ENCODE measurements around the gene SKOR1. TPM values are rescaled to one million over a fixed set of nuclear protein-coding genes. Genes with fewer than 3 reads are reported as not detected.

The SKOR1 gene
- total RNA-seq, 5 donors from 2014 or later (not counting 1 experiment from before 2014, with no cell fraction given): 0.79 to 2.7 (median 1.3) TPM

DNA sequence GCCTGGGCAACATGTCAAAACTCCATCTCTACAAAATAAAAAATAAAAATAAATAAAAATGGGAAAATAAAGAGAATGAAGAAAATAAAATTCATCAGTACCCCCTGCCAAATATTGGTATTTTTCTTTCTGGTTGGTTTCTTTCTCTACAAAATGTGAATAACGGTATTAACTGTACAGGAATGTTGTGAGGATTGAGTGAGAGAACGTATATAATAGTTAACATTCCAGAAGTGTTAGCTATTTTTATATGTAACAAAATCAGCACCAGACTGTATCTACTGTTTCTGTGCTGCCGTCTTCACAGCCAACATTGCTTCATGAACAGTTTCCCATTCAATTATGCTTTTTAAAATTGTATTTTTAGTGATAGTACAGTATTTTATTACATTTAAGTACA, 40.0 kb downstream of the SKOR1 start:
- Mint-ChIP-seq H3K4me1 (peaks cover 3 to 5% (median 4%) of the 10 kb centered on the region in 3 donors), H3K36me3 (no peaks in the 10 kb centered on the region), H3K9me3 (no peaks in the 10 kb centered on the region), H3K27me3 (peaks cover 4 to 31% of the 10 kb centered on the region in 2 donors), H3K4me3 (no peak overlapping the region), H3K27ac (no peak overlapping the region)
- peaks cover 0 to 20% of the 10 kb centered on the region in 2 experiments for H3K27me3 ChIP-seq (replicated peaks in 1 of 2; ENCODE audit: control insufficient read depth in 2 of 2, extremely low read depth in 1 of 2, insufficient read depth in 2 of 2, low read length in 1 of 2)
- CTCF ChIA-PET: no interaction called here
- no CpG with 5 or more reads among the region's 3 CpGs for WGBS (ENCODE audit: insufficient coverage)
- H3K27ac ChIP-seq (ENCODE audit: low read length): no peak overlapping the region
- POLR2A ChIA-PET: no interaction called here
- ATAC-seq (replicated peaks in 1 of 4) (no peak), DNase-seq (no peak)
- no peaks in the 10 kb centered on the region for H3K9me3 ChIP-seq
- no peak overlapping the region for H3K4me3 ChIP-seq (ENCODE audit: control insufficient read depth in 1 of 2, extremely low read depth in 1 of 2, low read length in 1 of 2)
- H3K4me1 ChIP-seq (ENCODE audit: control insufficient read depth in 1 of 2, extremely low read depth in 1 of 2, insufficient read depth in 2 of 2, low read length in 2 of 2): peaks cover 0 to 9% of the 10 kb centered on the region in 2 experiments
- H3K36me3 ChIP-seq (ENCODE audit: control insufficient read depth in 2 of 2, extremely low read depth in 1 of 2, insufficient read depth in 1 of 2, low read length in 1 of 2): no peaks in the 10 kb centered on the region

DNA sequence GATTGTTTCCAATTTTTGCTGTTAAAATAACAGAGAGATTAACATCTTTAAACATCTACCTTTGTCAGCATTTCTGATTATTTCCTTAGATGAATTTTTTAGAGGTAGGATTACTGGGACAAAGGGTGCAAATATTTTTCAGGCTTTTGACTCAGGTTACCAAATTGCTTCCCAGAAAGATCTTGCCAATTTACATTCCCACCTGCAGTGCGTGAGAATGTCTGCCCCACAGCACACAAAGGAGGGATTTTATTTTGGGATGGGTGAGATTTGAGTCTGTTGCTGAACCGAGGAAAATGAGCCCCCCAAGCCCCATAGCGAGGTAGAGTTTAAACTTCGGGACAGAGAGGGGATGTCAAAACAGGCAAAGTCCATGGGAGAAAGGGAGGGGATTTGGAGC, 40.5 kb downstream of the SKOR1 start:
- Mint-ChIP-seq H3K36me3 (no peaks in the 10 kb centered on the region), H3K4me1 (peaks cover 3 to 5% (median 4%) of the 10 kb centered on the region in 3 donors), H3K27me3 (peaks cover 4 to 32% of the 10 kb centered on the region in 2 donors), H3K4me3 (no peak overlapping the region), H3K9me3 (peaks cover 0 to under 1% (median 0%) of the 10 kb centered on the region in 3 donors), H3K27ac (no peak overlapping the region)
- Histone ChIP-seq H3K4me3 (ENCODE audit: control insufficient read depth in 1 of 2, extremely low read depth in 1 of 2, low read length in 1 of 2) (no peak overlapping the region), H3K4me1 (ENCODE audit: control insufficient read depth in 1 of 2, extremely low read depth in 1 of 2, insufficient read depth in 2 of 2, low read length in 2 of 2) (peaks cover 0 to 9% of the 10 kb centered on the region in 2 experiments), H3K27me3 (replicated peaks in 1 of 2; ENCODE audit: control insufficient read depth in 2 of 2, extremely low read depth in 1 of 2, insufficient read depth in 2 of 2, low read length in 1 of 2) (peaks cover 0 to 20% of the 10 kb centered on the region in 2 experiments), H3K27ac (ENCODE audit: low read length) (no peak overlapping the region), H3K9me3 (no peaks in the 10 kb centered on the region), H3K36me3 (ENCODE audit: control insufficient read depth in 2 of 2, extremely low read depth in 1 of 2, insufficient read depth in 1 of 2, low read length in 1 of 2) (no peaks in the 10 kb centered on the region)
- ChIA-PET CTCF (no interaction called here), POLR2A (no interaction called here)
- 100% methylated on average over 3 of the region's 4 CpGs for WGBS (ENCODE audit: insufficient coverage)
- ATAC-seq (replicated peaks in 1 of 4) (no peak), DNase-seq (no peak)

DNA sequence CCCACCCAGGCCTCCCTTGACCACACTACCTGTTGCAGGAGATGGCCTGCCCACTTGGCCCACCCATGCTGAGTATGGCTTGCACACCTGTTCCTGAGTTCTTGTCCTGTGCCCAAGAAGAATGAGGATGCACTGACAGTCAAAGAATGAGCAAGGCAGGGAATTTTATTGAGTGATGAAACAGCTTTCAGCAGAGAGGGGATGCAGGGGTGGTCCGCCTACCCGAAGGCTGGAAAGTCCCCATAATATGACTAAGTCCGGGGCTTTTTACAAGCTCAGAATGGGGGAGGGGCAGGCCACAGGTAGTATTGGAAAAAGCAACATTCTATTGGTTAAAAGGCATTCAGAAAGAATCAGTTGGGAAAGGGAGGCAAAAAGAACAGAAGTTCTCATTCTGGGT, 44.4 kb downstream of the SKOR1 start:
- H3K27ac ChIP-seq (ENCODE audit: low read length): no peak overlapping the region
- no peak overlapping the region for H3K27ac Mint-ChIP-seq
- no peak for ATAC-seq (replicated peaks in 1 of 4)

DNA sequence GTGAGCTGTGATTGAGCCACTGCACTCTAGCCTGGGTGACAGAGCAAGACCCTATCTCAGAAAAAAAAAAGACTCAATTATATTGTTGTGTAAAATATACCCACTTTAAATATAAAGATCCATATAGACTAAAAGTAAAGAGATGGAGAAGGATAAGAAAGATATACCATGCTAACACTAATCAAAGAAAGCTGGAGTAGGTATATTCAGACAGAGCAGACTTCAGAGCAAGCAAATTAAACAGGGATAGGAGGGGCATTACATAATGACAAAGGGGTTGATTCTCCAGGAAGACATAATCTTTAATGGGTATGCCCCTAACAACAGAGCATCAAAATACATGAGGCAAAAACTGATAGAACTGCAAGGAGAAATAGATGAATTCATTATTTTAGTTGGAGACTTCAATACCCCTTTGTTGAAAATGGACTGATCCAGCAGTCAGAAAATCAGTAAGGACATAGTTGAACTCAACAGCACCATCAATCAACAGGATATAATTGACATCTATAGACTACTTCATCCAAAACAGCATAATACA, 45.6 kb downstream of the SKOR1 start:
- H3K9me3 Mint-ChIP-seq: peaks cover 0 to 26% (median 20%) of the 10 kb centered on the region in 3 donors
- H3K4me3 Mint-ChIP-seq: no peak overlapping the region
- H3K27ac Mint-ChIP-seq: no peak overlapping the region
- H3K36me3 Mint-ChIP-seq: peaks cover 6% of the 10 kb centered on the region
- peaks cover 2% of the 10 kb centered on the region for H3K9me3 ChIP-seq
- no peaks in the 10 kb centered on the region for H3K4me1 Mint-ChIP-seq
- H3K36me3 ChIP-seq (ENCODE audit: control insufficient read depth in 2 of 2, extremely low read depth in 1 of 2, insufficient read depth in 1 of 2, low read length in 1 of 2): no peaks in the 10 kb centered on the region
- no peak for DNase-seq
- peaks cover 0 to 7% of the 10 kb centered on the region in 2 experiments for H3K27me3 ChIP-seq (replicated peaks in 1 of 2; ENCODE audit: control insufficient read depth in 2 of 2, extremely low read depth in 1 of 2, insufficient read depth in 2 of 2, low read length in 1 of 2)
- no peak overlapping the region for H3K4me3 ChIP-seq (ENCODE audit: control insufficient read depth in 1 of 2, extremely low read depth in 1 of 2, low read length in 1 of 2)
- H3K4me1 ChIP-seq (ENCODE audit: control insufficient read depth in 1 of 2, extremely low read depth in 1 of 2, insufficient read depth in 2 of 2, low read length in 2 of 2): no peaks in the 10 kb centered on the region
- ChIA-PET POLR2A (no interaction called here), CTCF (no interaction called here)
- no peak for ATAC-seq (replicated peaks in 1 of 4)
- H3K27ac ChIP-seq (ENCODE audit: low read length): no peak overlapping the region
- peaks cover 3 to 35% of the 10 kb centered on the region in 2 donors for H3K27me3 Mint-ChIP-seq

More for the DNA sequence above, 44.4 kb downstream of the SKOR1 start:
- Mint-ChIP-seq H3K36me3 (peaks cover 6% of the 10 kb centered on the region), H3K9me3 (peaks cover 0 to 26% (median 20%) of the 10 kb centered on the region in 3 donors), H3K27me3 (peaks cover 3 to 41% of the 10 kb centered on the region in 2 donors), H3K4me1 (no peaks in the 10 kb centered on the region), H3K4me3 (no peak overlapping the region)
- DNase-seq: no peak
- Histone ChIP-seq H3K4me1 (ENCODE audit: control insufficient read depth in 1 of 2, extremely low read depth in 1 of 2, insufficient read depth in 2 of 2, low read length in 2 of 2) (no peaks in the 10 kb centered on the region), H3K36me3 (ENCODE audit: control insufficient read depth in 2 of 2, extremely low read depth in 1 of 2, insufficient read depth in 1 of 2, low read length in 1 of 2) (no peaks in the 10 kb centered on the region), H3K9me3 (peaks cover 2% of the 10 kb centered on the region), H3K27me3 (replicated peaks in 1 of 2; ENCODE audit: control insufficient read depth in 2 of 2, extremely low read depth in 1 of 2, insufficient read depth in 2 of 2, low read length in 1 of 2) (peaks cover 0 to 7% of the 10 kb centered on the region in 2 experiments), H3K4me3 (ENCODE audit: control insufficient read depth in 1 of 2, extremely low read depth in 1 of 2, low read length in 1 of 2) (no peak overlapping the region)
- 35% methylated on average over 3 of the region's 3 CpGs for WGBS (ENCODE audit: insufficient coverage)
- ChIA-PET CTCF (no interaction called here), POLR2A (no interaction called here)

DNA sequence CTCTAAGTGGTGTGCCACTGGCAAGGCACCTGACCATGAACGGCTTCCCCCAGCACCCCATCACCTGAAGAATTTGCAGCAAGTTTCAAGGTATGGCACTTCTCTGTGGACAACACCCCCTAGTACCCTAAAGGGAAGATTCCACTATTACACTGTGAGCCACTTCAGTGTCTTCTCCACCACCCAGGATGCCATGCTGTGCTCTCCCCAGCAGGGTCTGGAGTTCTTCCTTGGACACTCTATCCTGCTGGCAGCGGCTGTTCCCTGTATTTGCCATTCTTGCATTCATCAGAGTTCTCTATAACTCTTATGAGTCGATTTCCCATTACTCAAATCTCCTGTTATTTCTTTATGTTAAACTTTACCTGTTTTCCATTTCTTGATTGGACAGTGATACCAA, 48.5 kb downstream of the SKOR1 start:
- H3K4me1 ChIP-seq (ENCODE audit: control insufficient read depth in 1 of 2, extremely low read depth in 1 of 2, insufficient read depth in 2 of 2, low read length in 2 of 2): no peaks in the 10 kb centered on the region
- H3K27ac ChIP-seq (ENCODE audit: low read length): no peak overlapping the region
- WGBS (ENCODE audit: insufficient coverage): 90% methylated on average over 2 of the region's 3 CpGs
- DNase-seq (no peak), ATAC-seq (replicated peaks in 1 of 4) (no peak)
- Mint-ChIP-seq H3K27ac (no peak overlapping the region), H3K9me3 (peaks cover 0 to 26% (median 20%) of the 10 kb centered on the region in 3 donors), H3K4me3 (no peak overlapping the region), H3K4me1 (no peaks in the 10 kb centered on the region), H3K27me3 (peaks cover 7 to 35% of the 10 kb centered on the region in 2 donors), H3K36me3 (peaks cover 6% of the 10 kb centered on the region)
- POLR2A ChIA-PET: no interaction called here
- no peak overlapping the region for H3K4me3 ChIP-seq (ENCODE audit: control insufficient read depth in 1 of 2, extremely low read depth in 1 of 2, low read length in 1 of 2)
- no peaks in the 10 kb centered on the region for H3K36me3 ChIP-seq (ENCODE audit: control insufficient read depth in 2 of 2, extremely low read depth in 1 of 2, insufficient read depth in 1 of 2, low read length in 1 of 2)
- H3K9me3 ChIP-seq: peaks cover 2% of the 10 kb centered on the region
- peaks cover 0 to 7% of the 10 kb centered on the region in 2 experiments for H3K27me3 ChIP-seq (replicated peaks in 1 of 2; ENCODE audit: control insufficient read depth in 2 of 2, extremely low read depth in 1 of 2, insufficient read depth in 2 of 2, low read length in 1 of 2)
- CTCF ChIA-PET: no interaction called here

DNA sequence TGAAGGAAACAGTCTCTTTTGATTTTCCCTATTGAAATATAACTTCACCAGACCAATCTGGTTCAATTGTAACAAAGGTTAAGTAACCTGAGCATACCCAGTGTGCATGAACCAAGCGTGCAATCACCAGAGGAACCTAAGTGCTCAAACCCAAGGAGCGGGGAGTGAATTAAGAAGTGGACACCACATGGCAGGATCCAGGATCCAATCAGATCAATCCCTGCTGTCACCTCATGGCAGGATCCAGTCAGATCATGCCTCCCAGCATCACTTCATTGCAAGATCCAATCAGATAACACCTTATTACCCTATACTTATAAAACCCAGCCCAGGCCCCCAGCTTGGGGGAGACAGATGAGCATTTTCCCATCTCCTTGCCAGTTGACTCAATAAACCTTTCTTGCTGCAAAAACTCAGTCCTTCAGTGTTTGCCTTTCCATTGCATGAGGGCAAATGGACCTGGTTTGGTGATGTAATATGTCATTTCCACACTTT, 53.5 kb downstream of the SKOR1 start:
- POLR2A ChIA-PET: no interaction called here
- H3K9me3 Mint-ChIP-seq: peaks cover 0 to 8% (median 6%) of the 10 kb centered on the region in 3 donors
- ATAC-seq (replicated peaks in 1 of 4) (no peak), DNase-seq (no peak)
- H3K4me3 Mint-ChIP-seq: no peak overlapping the region
- no peaks in the 10 kb centered on the region for H3K36me3 ChIP-seq (ENCODE audit: control insufficient read depth in 2 of 2, extremely low read depth in 1 of 2, insufficient read depth in 1 of 2, low read length in 1 of 2)
- no peaks in the 10 kb centered on the region for H3K27me3 ChIP-seq (replicated peaks in 1 of 2; ENCODE audit: control insufficient read depth in 2 of 2, extremely low read depth in 1 of 2, insufficient read depth in 2 of 2, low read length in 1 of 2)
- no peak overlapping the region for H3K4me3 ChIP-seq (ENCODE audit: control insufficient read depth in 1 of 2, extremely low read depth in 1 of 2, low read length in 1 of 2)
- H3K9me3 ChIP-seq: no peaks in the 10 kb centered on the region
- 100% methylated on average over 2 of the region's 2 CpGs for WGBS (ENCODE audit: insufficient coverage)
- H3K4me1 Mint-ChIP-seq: peaks cover 6 to 12% (median 9%) of the 10 kb centered on the region in 3 donors
- peaks cover 3% of the 10 kb centered on the region for H3K36me3 Mint-ChIP-seq
- H3K4me1 ChIP-seq (ENCODE audit: control insufficient read depth in 1 of 2, extremely low read depth in 1 of 2, insufficient read depth in 2 of 2, low read length in 2 of 2): peaks cover 0 to 4% of the 10 kb centered on the region in 2 experiments
- H3K27ac Mint-ChIP-seq: no peak overlapping the region
- no peak overlapping the region for H3K27ac ChIP-seq (ENCODE audit: low read length)
- H3K27me3 Mint-ChIP-seq: peaks cover 5 to 15% of the 10 kb centered on the region in 2 donors
- CTCF ChIA-PET: no interaction called here
